Vagina (tissue), 2 donors: ENCODE data around the gene VTI1A. TPM values are rescaled to one million over a fixed set of nuclear protein-coding genes. Genes with fewer than 3 reads are reported as not detected.

Experiments
- DNase-seq, 2 donors: peaks; one replicate each; pipeline ENCODE4 v3.0.0-alpha.2; 2017; ENCODE audit errors: extremely low spot score in 2 of 2
- H3K27ac ChIP-seq: fragments of 200-600 bp; sonication (generic); one replicate; pipeline ENCODE4 v1.5.1; 2019
- H3K27me3 ChIP-seq: fragments of 200-600 bp; sonication (generic); one replicate; pipeline ENCODE4 v1.5.1; 2019
- H3K36me3 ChIP-seq, 2 donors: fragments of 200-600 bp; sonication (generic); one replicate each; pipeline ENCODE4 v1.5.1; 2017 to 2019
- H3K4me1 ChIP-seq: fragments of 200-600 bp; sonication (generic); one replicate; pipeline ENCODE4 v1.5.1; 2019
- H3K4me3 ChIP-seq, 2 donors: fragments of 200-600 bp; sonication (generic); 1 replicate in 1 of 2; 2 replicates in 1 of 2; pipeline ENCODE4 v1.5.1; 2016 to 2019
- H3K9me3 ChIP-seq: fragments of 200-600 bp; sonication (generic); one replicate; pipeline ENCODE4 v1.5.1; 2019
- POLR2A ChIP-seq, 2 donors: fragments of 450-650 bp; IDR thresholded peaks; one replicate each; pipeline ENCODE4 v1.6.1; 2017; ENCODE audit warnings: antibody characterized with exemption in 2 of 2, mild to moderate bottlenecking in 2 of 2, moderate library complexity in 2 of 2
- POLR2AphosphoS5 ChIP-seq, 2 donors: sonication (generic); formaldehyde crosslinking; IDR thresholded peaks; one replicate each; pipeline ENCODE4 v1.9.0; 2017; ENCODE audit warnings: antibody characterized with exemption in 2 of 2, mild to moderate bottlenecking in 2 of 2, low read depth in 1 of 2; ENCODE audit not compliant: insufficient read depth in 1 of 2
- intact Hi-C: fragments of 100-400 bp; cut with DNase I; formaldehyde crosslinking; loops from one replicate; pipeline ENCODE4 v1.15.1; 2023
- total RNA-seq: library from RNA; depleted of rRNA; stranded (reverse); fragments of >200 nt; gene quantifications from one replicate; pipeline ENCODE4 v1.2.3, GENCODE V29; 2016
- TF ChIP-seq, protein P1 (sequence below), 3 experiments: fragments of 450-650 bp in 2 of 3; fragments of 200-600 bp in 1 of 3; sonication (generic) in 1 of 3; IDR thresholded peaks; one replicate each; pipeline ENCODE4 v1.5.1; 2017 to 2019; ENCODE audit warnings: antibody characterized with exemption in 3 of 3, mild to moderate bottlenecking in 2 of 3, moderate library complexity in 2 of 3

VTI1A gene
- total RNA-seq, 1 donor from 2014 or later = 49.1 TPM

DNA sequence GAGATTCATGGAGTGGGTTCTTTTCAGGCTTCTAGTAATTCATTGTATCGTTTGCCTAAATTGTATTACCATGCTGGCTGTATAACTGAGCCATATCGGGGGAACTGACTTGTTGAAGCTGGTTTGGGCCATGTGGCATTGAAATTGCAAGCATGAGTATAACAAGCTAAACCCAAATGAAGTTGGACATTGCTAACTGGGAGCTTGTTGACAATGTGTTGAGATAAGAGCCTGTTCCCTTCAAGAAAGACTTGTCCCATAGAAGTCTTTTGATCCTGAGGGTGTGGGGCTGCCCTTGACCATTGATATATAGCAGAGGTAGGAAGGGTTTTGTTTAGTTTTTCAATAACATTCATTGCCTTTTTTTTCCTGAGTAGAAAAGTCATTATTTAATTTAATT lies 156.0 kb downstream of the VTI1A start:
- Histone ChIP-seq H3K4me3 (no peak overlapping the region), H3K9me3 (no peaks in the 10 kb centered on the region), H3K27ac (no peak overlapping the region), H3K27me3 (no peaks in the 10 kb centered on the region), H3K4me1 (no peaks in the 10 kb centered on the region), H3K36me3 (no peaks in the 10 kb centered on the region)
- intact Hi-C loops = no loop called here
- TF ChIP-seq POLR2AphosphoS5 (IDR thresholded peaks at IDR 0.05; ENCODE audit: insufficient read depth in 1 of 2, low read depth in 1 of 2) (no peak), POLR2A (IDR thresholded peaks at IDR 0.05) (no peak)
- TF ChIP-seq, protein P1, sequence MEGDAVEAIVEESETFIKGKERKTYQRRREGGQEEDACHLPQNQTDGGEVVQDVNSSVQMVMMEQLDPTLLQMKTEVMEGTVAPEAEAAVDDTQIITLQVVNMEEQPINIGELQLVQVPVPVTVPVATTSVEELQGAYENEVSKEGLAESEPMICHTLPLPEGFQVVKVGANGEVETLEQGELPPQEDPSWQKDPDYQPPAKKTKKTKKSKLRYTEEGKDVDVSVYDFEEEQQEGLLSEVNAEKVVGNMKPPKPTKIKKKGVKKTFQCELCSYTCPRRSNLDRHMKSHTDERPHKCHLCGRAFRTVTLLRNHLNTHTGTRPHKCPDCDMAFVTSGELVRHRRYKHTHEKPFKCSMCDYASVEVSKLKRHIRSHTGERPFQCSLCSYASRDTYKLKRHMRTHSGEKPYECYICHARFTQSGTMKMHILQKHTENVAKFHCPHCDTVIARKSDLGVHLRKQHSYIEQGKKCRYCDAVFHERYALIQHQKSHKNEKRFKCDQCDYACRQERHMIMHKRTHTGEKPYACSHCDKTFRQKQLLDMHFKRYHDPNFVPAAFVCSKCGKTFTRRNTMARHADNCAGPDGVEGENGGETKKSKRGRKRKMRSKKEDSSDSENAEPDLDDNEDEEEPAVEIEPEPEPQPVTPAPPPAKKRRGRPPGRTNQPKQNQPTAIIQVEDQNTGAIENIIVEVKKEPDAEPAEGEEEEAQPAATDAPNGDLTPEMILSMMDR (IDR thresholded peaks at IDR 0.05) = no peak
- DNase-seq = no peak

DNA sequence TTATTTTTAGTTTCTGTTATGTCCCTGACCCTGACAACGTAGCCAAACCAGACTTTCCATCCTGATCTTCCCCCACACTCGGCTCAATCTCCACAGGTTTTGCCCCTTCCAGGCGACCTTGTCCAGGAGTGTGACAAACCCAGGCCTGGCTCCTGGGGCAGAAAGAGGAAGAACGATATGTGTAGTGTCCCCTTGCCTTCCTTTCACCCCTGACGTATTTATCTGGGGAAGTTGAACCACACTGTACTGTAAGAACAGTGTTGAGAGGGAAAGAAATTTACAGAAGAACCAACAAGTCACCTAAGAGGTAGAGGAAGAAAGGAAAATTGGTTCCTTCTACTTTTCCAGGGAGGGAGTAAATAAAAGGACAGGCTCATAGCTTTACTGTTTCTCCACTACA lies 158.0 kb downstream of the VTI1A start:
- TF ChIP-seq POLR2A (IDR thresholded peaks at IDR 0.05) (no peak), POLR2AphosphoS5 (IDR thresholded peaks at IDR 0.05; ENCODE audit: insufficient read depth in 1 of 2, low read depth in 1 of 2) (no peak)
- TF ChIP-seq, protein P1 (IDR thresholded peaks at IDR 0.05) = no peak
- no peaks in the 10 kb centered on the region for H3K36me3 ChIP-seq
- DNase-seq = no peak
- no peaks in the 10 kb centered on the region for H3K4me1 ChIP-seq
- no peaks in the 10 kb centered on the region for H3K9me3 ChIP-seq
- intact Hi-C loops = no loop called here
- H3K27ac ChIP-seq = no peak overlapping the region
- no peak overlapping the region for H3K4me3 ChIP-seq
- no peaks in the 10 kb centered on the region for H3K27me3 ChIP-seq

DNA sequence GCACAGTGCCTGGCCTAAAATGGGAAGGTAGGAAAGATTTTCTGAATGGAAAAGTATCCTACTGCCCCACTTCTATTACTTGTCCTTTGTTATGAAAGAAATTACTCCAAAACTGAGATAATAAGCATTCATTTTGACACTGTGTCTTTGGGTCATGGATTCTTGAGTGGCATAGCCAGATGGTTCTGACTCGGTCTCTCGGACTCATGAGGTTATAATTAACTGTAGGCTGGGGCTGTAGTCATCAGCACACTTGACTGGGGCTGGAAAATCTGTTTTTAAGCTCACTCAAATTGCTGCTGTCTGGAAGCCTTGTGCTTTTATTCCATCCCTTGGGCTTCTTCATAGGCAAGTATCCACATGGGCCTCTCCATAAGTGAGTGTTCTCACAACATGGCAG lies 160.5 kb downstream of the VTI1A start:
- intact Hi-C loops = no loop called here
- DNase-seq = no peak

GRCh38 chr10:112613620-112614019 lies 166.6 kb downstream of the VTI1A start:
- TF ChIP-seq, protein P1 (IDR thresholded peaks at IDR 0.05) = no peak
- TF ChIP-seq POLR2AphosphoS5 (IDR thresholded peaks at IDR 0.05; ENCODE audit: insufficient read depth in 1 of 2, low read depth in 1 of 2) (no peak), POLR2A (IDR thresholded peaks at IDR 0.05) (no peak)
- DNase-seq = no peak
- Histone ChIP-seq H3K27me3 (no peaks in the 10 kb centered on the region), H3K27ac (no peak overlapping the region), H3K36me3 (no peaks in the 10 kb centered on the region), H3K4me1 (no peaks in the 10 kb centered on the region), H3K4me3 (no peak overlapping the region), H3K9me3 (peaks cover 6% of the 10 kb centered on the region)
- intact Hi-C loops = no loop called here

More for the DNA sequence above, 160.5 kb downstream of the VTI1A start:
- H3K36me3 ChIP-seq = no peaks in the 10 kb centered on the region
- H3K4me3 ChIP-seq = no peak overlapping the region
- no peaks in the 10 kb centered on the region for H3K9me3 ChIP-seq
- no peak overlapping the region for H3K27ac ChIP-seq
- TF ChIP-seq POLR2A (IDR thresholded peaks at IDR 0.05) = no peak
- TF ChIP-seq, protein P1 (IDR thresholded peaks at IDR 0.05) = no peak
- TF ChIP-seq POLR2AphosphoS5 (IDR thresholded peaks at IDR 0.05; ENCODE audit: insufficient read depth in 1 of 2, low read depth in 1 of 2) = no peak
- H3K4me1 ChIP-seq = no peaks in the 10 kb centered on the region
- no peaks in the 10 kb centered on the region for H3K27me3 ChIP-seq

DNA sequence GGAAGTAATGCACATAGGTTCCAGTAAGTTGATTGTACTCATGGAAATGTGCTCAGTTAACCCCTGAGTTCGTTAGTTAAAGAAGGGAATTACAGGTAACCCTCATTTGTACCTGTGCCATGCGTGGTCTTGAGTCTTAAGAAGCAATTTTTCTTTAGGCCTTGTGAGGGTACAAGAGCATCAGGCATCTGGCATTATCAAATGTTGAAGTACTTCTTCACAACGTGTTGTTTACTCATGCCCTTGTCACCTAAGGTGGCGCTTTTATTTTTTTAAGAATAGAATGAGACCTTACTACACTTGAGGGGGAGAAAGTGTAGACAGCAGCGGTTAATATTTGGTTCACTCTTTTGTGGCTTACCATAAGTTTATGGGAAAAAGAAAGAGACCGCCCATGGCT lies 167.1 kb downstream of the VTI1A start:
- intact Hi-C loops = no loop called here
- Histone ChIP-seq H3K4me3 (no peak overlapping the region), H3K9me3 (peaks cover 6% of the 10 kb centered on the region), H3K27me3 (no peaks in the 10 kb centered on the region), H3K4me1 (no peaks in the 10 kb centered on the region), H3K27ac (no peak overlapping the region), H3K36me3 (no peaks in the 10 kb centered on the region)
- TF ChIP-seq POLR2AphosphoS5 (IDR thresholded peaks at IDR 0.05; ENCODE audit: insufficient read depth in 1 of 2, low read depth in 1 of 2) (no peak), POLR2A (IDR thresholded peaks at IDR 0.05) (no peak)
- TF ChIP-seq, protein P1 (IDR thresholded peaks at IDR 0.05) = no peak
- DNase-seq = no peak
